Measurements from ENCODE around the gene AMPD3. TPM values are rescaled to one million over a fixed set of nuclear protein-coding genes. Genes with fewer than 3 reads are reported as not detected.

Gene AMPD3
- total RNA-seq, 2 experiments from 2014 or later = 21.4 to 23.3 TPM

GRCh38 chr11:10496296-10496936 lies 41.4 kb downstream of the AMPD3 start:
- POLR2A ChIA-PET = no interaction called here
- Mint-ChIP-seq H3K27ac (no peak overlapping the region), H3K9me3 (no peaks in the 10 kb centered on the region), H3K36me3 (ENCODE audit: low read depth) (peaks cover 58% of the 10 kb centered on the region), H3K27me3 (no peaks in the 10 kb centered on the region), H3K4me1 (no peaks in the 10 kb centered on the region), H3K4me3 (no peak overlapping the region)
- CTCF ChIA-PET = interaction anchor here (0.6 to 1.1 kb wide), 3 partner anchors 17 to 1224 kb away, joined by 3 to 5 read pairs (median 3); no protein-coding TSS in a partner anchor
- DNase-seq = no peak

- CTCF ChIA-PET = interaction anchor here (0.6 kb wide), 1 partner anchor 244 kb away, joined by 3 read pairs; no protein-coding TSS in a partner anchor
- no peak overlapping the region for H3K27ac Mint-ChIP-seq
- H3K27me3 Mint-ChIP-seq = no peaks in the 10 kb centered on the region
- peaks cover 55% of the 10 kb centered on the region for H3K36me3 Mint-ChIP-seq (ENCODE audit: low read depth)
- DNase-seq = no peak
- no peaks in the 10 kb centered on the region for H3K9me3 Mint-ChIP-seq
- H3K4me3 Mint-ChIP-seq = no peak overlapping the region
- POLR2A ChIA-PET = no interaction called here
- no peaks in the 10 kb centered on the region for H3K4me1 Mint-ChIP-seq
Observed at GRCh38 chr11:10497371-10498021, 42.4 kb downstream of the AMPD3 start.

GRCh38 chr11:10498022-10498400 lies 42.9 kb downstream of the AMPD3 start:
- H3K4me3 Mint-ChIP-seq = no peak overlapping the region
- H3K27me3 Mint-ChIP-seq = no peaks in the 10 kb centered on the region
- H3K36me3 Mint-ChIP-seq (ENCODE audit: low read depth) = peaks cover 52% of the 10 kb centered on the region
- POLR2A ChIA-PET = no interaction called here
- no peaks in the 10 kb centered on the region for H3K4me1 Mint-ChIP-seq
- CTCF ChIA-PET = interaction anchor here (0.6 kb wide), 1 partner anchor 243 kb away, joined by 3 read pairs; no protein-coding TSS in a partner anchor
- no peaks in the 10 kb centered on the region for H3K9me3 Mint-ChIP-seq
- DNase-seq = no peak
- no peak overlapping the region for H3K27ac Mint-ChIP-seq

- CTCF ChIA-PET = no interaction called here
- peaks cover 53% of the 10 kb centered on the region for H3K36me3 Mint-ChIP-seq (ENCODE audit: low read depth)
- POLR2A ChIA-PET = no interaction called here
- no peaks in the 10 kb centered on the region for H3K4me1 Mint-ChIP-seq
- H3K9me3 Mint-ChIP-seq = no peaks in the 10 kb centered on the region
- no peaks in the 10 kb centered on the region for H3K27me3 Mint-ChIP-seq
- DNase-seq = no peak
- H3K4me3 Mint-ChIP-seq = no peak overlapping the region
- H3K27ac Mint-ChIP-seq = no peak overlapping the region
Observed at GRCh38 chr11:10498426-10499250, 43.6 kb downstream of the AMPD3 start.

- Mint-ChIP-seq H3K4me1 (no peaks in the 10 kb centered on the region), H3K4me3 (no peak overlapping the region), H3K36me3 (ENCODE audit: low read depth) (peaks cover 53% of the 10 kb centered on the region), H3K27ac (no peak overlapping the region), H3K27me3 (no peaks in the 10 kb centered on the region), H3K9me3 (no peaks in the 10 kb centered on the region)
- ChIA-PET CTCF (no interaction called here), POLR2A (no interaction called here)
- no peak for DNase-seq
Observed at GRCh38 chr11:10499452-10499851, 44.4 kb downstream of the AMPD3 start.

GRCh38 chr11:10499874-10500601 lies 45.0 kb downstream of the AMPD3 start:
- no peaks in the 10 kb centered on the region for H3K9me3 Mint-ChIP-seq
- ChIA-PET POLR2A (no interaction called here), CTCF (no interaction called here)
- no peaks in the 10 kb centered on the region for H3K4me1 Mint-ChIP-seq
- no peak overlapping the region for H3K27ac Mint-ChIP-seq
- peaks cover 54% of the 10 kb centered on the region for H3K36me3 Mint-ChIP-seq (ENCODE audit: low read depth)
- no peaks in the 10 kb centered on the region for H3K27me3 Mint-ChIP-seq
- no peak overlapping the region for H3K4me3 Mint-ChIP-seq
- no peak for DNase-seq

- Mint-ChIP-seq H3K4me1 (no peaks in the 10 kb centered on the region), H3K27me3 (no peaks in the 10 kb centered on the region), H3K4me3 (no peak overlapping the region), H3K9me3 (no peaks in the 10 kb centered on the region), H3K27ac (no peak overlapping the region), H3K36me3 (ENCODE audit: low read depth) (peaks cover 59% of the 10 kb centered on the region)
- DNase-seq = no peak
- ChIA-PET CTCF (no interaction called here), POLR2A (no interaction called here)
Observed at GRCh38 chr11:10500757-10501684, 46.0 kb downstream of the AMPD3 start.

GRCh38 chr11:10502065-10502680 lies 47.1 kb downstream of the AMPD3 start:
- ChIA-PET POLR2A (no interaction called here), CTCF (no interaction called here)
- Mint-ChIP-seq H3K4me1 (no peaks in the 10 kb centered on the region), H3K27me3 (no peaks in the 10 kb centered on the region), H3K27ac (no peak overlapping the region), H3K4me3 (no peak overlapping the region), H3K9me3 (no peaks in the 10 kb centered on the region), H3K36me3 (ENCODE audit: low read depth) (peaks cover 51% of the 10 kb centered on the region)
- no peak for DNase-seq

- H3K4me1 Mint-ChIP-seq = no peaks in the 10 kb centered on the region
- no peaks in the 10 kb centered on the region for H3K27me3 Mint-ChIP-seq
- ChIA-PET CTCF (no interaction called here), POLR2A (no interaction called here)
- H3K27ac Mint-ChIP-seq = no peak overlapping the region
- H3K4me3 Mint-ChIP-seq = no peak overlapping the region
- DNase-seq = no peak
- no peaks in the 10 kb centered on the region for H3K9me3 Mint-ChIP-seq
- peaks cover 51% of the 10 kb centered on the region for H3K36me3 Mint-ChIP-seq (ENCODE audit: low read depth)
Observed at GRCh38 chr11:10502770-10503169, 47.7 kb downstream of the AMPD3 start.

- Mint-ChIP-seq H3K4me1 (no peaks in the 10 kb centered on the region), H3K9me3 (no peaks in the 10 kb centered on the region), H3K36me3 (ENCODE audit: low read depth) (peaks cover 46% of the 10 kb centered on the region), H3K27me3 (no peaks in the 10 kb centered on the region), H3K4me3 (no peak overlapping the region), H3K27ac (no peak overlapping the region)
- DNase-seq = no peak
- ChIA-PET POLR2A (no interaction called here), CTCF (no interaction called here)
Observed at GRCh38 chr11:10503221-10503620, 48.2 kb downstream of the AMPD3 start.

- H3K4me3 Mint-ChIP-seq = no peak overlapping the region
- H3K9me3 Mint-ChIP-seq = no peaks in the 10 kb centered on the region
- DNase-seq = no peak
- no peaks in the 10 kb centered on the region for H3K27me3 Mint-ChIP-seq
- H3K4me1 Mint-ChIP-seq = no peaks in the 10 kb centered on the region
- ChIA-PET POLR2A (interaction anchor here (0.8 kb wide), 1 partner anchor 89 kb away, joined by 3 read pairs; no protein-coding TSS in a partner anchor), CTCF (no interaction called here)
- H3K27ac Mint-ChIP-seq = no peak overlapping the region
- peaks cover 46% of the 10 kb centered on the region for H3K36me3 Mint-ChIP-seq (ENCODE audit: low read depth)
Observed at GRCh38 chr11:10503777-10504480, 48.9 kb downstream of the AMPD3 start.
